Smooth muscle cell (in vitro differentiated cells): ENCODE measurements around the gene RADIL. TPM values are rescaled to one million over a fixed set of nuclear protein-coding genes. Genes with fewer than 3 reads are reported as not detected.

Source experiments
- DNase-seq: peaks from one replicate; lab custom pipeline; 2025; ENCODE audit not compliant: unreplicated experiment; lab: John Stamatoyannopoulos, UW
- H2AFZ ChIP-seq: fragments of 200-600 bp; sonication (generic); 2 replicates; pipeline ENCODE4 v1.6.0; 2016; ENCODE audit warnings: antibody characterized with exemption, low read depth, mild to moderate bottlenecking
- H3F3A ChIP-seq: fragments of 200-600 bp; sonication (generic); 2 replicates; pipeline ENCODE4 v1.6.0; 2017; ENCODE audit warnings: antibody characterized with exemption, low read depth
- H3K27ac ChIP-seq: fragments of 200-600 bp; sonication (generic); 2 replicates; pipeline ENCODE4 v1.5.1; 2016; ENCODE audit warnings: low read depth, mild to moderate bottlenecking
- H3K27me3 ChIP-seq: fragments of 200-600 bp; sonication (generic); 2 replicates; pipeline ENCODE4 v1.6.1; 2016; ENCODE audit warnings: low read depth, mild to moderate bottlenecking
- H3K36me3 ChIP-seq: fragments of 200-600 bp; sonication (generic); 2 replicates; pipeline ENCODE4 v1.5.1; 2016; ENCODE audit warnings: low read depth
- H3K4me1 ChIP-seq: fragments of 200-600 bp; sonication (generic); 2 replicates; pipeline ENCODE4 v1.5.1; 2016; ENCODE audit warnings: low read depth
- H3K4me2 ChIP-seq: fragments of 200-600 bp; sonication (generic); 2 replicates; pipeline ENCODE4 v1.6.0; 2016; ENCODE audit warnings: mild to moderate bottlenecking
- H3K4me3 ChIP-seq: fragments of 200-600 bp; sonication (generic); 2 replicates; pipeline ENCODE4 v1.5.1; 2016; ENCODE audit warnings: mild to moderate bottlenecking
- H3K79me2 ChIP-seq: fragments of 200-600 bp; sonication (generic); 2 replicates; pipeline ENCODE4 v1.6.0; 2016; ENCODE audit warnings: low read depth, mild to moderate bottlenecking
- H3K9ac ChIP-seq: fragments of 200-600 bp; sonication (generic); 2 replicates; pipeline ENCODE4 v1.6.0; 2016; ENCODE audit warnings: low read depth
- H3K9me3 ChIP-seq: fragments of 200-600 bp; sonication (generic); replicated peaks from 2 replicates; pipeline ENCODE4 v1.5.1; 2016; ENCODE audit warnings: low read depth
- H4K20me1 ChIP-seq: fragments of 200-600 bp; sonication (generic); 2 replicates; pipeline ENCODE4 v1.6.0; 2016; ENCODE audit warnings: low read depth
- CTCF ChIP-seq: fragments of 200-600 bp; sonication (generic); IDR thresholded peaks from 2 replicates; pipeline ENCODE4 v1.5.1; 2017; ENCODE audit warnings: borderline replicate concordance, mild to moderate bottlenecking, antibody characterized with exemption; ENCODE audit not compliant: insufficient read depth, poor library complexity, severe bottlenecking
- WGBS: methylation state at CpG from one replicate; pipeline ENCODE4 v1.1.7; 2016; ENCODE audit warnings: low lambda C conversion rate; 5-methylcytosine and 5-hydroxymethylcytosine counted together
- polyA plus RNA-seq: library from polyadenylated mRNA; unstranded; fragments of >200 nt; fragmentation: Nextera tagmentation; extraction: Ambion mirVana; gene quantifications from 2 replicates; pipeline ENCODE4 v1.2.1, GENCODE V29; 2016
- total RNA-seq: library from RNA; depleted of rRNA; stranded (reverse); fragments of >200 nt; gene quantifications from 2 replicates; pipeline ENCODE4 v1.2.3, GENCODE V29; 2014

Gene RADIL
- total and polyA plus RNA-seq, 2 experiments from 2014 or later, result 4.7 to 10.7 TPM

GRCh38 chr7:4785371-4785770 is 98.1 kb downstream of the RADIL start:
- no peaks in the 10 kb centered on the region for H3F3A ChIP-seq
- WGBS, result 98% methylated on average over 20 of the region's 20 CpGs
- H3K9me3 ChIP-seq, result no peaks in the 10 kb centered on the region
- H3K27me3 ChIP-seq, result no peaks in the 10 kb centered on the region
- no peak overlapping the region for H3K27ac ChIP-seq
- H3K4me3 ChIP-seq, result no peak overlapping the region
- no peak for DNase-seq
- no peak for TF ChIP-seq CTCF
- H3K36me3 ChIP-seq, result no peaks in the 10 kb centered on the region
- H4K20me1 ChIP-seq, result peaks cover 18% of the 10 kb centered on the region
- H3K79me2 ChIP-seq, result peaks cover 3% of the 10 kb centered on the region
- H3K4me1 ChIP-seq, result no peaks in the 10 kb centered on the region
- H3K9ac ChIP-seq, result no peak overlapping the region
- H3K4me2 ChIP-seq, result no peak overlapping the region
- no peak overlapping the region for H2AFZ ChIP-seq

- DNase-seq, result no peak
- Histone ChIP-seq H3K9ac (no peak overlapping the region), H3K4me2 (no peak overlapping the region), H3K9me3 (no peaks in the 10 kb centered on the region), H3K27ac (no peak overlapping the region), H3F3A (no peaks in the 10 kb centered on the region), H3K4me3 (no peak overlapping the region), H3K27me3 (no peaks in the 10 kb centered on the region), H2AFZ (no peak overlapping the region), H3K4me1 (no peaks in the 10 kb centered on the region), H3K79me2 (peaks cover 7% of the 10 kb centered on the region), H3K36me3 (no peaks in the 10 kb centered on the region), H4K20me1 (peaks cover 23% of the 10 kb centered on the region)
- WGBS, result 98% methylated on average over 19 of the region's 19 CpGs
- TF ChIP-seq CTCF, result no peak
Measured at GRCh38 chr7:4784799-4785198, 98.7 kb downstream of the RADIL start.

GRCh38 chr7:4783762-4784351 is 99.7 kb downstream of the RADIL start:
- 96% methylated on average over 39 of the region's 40 CpGs for WGBS
- H3K9me3 ChIP-seq, result no peaks in the 10 kb centered on the region
- no peak overlapping the region for H3K4me3 ChIP-seq
- no peaks in the 10 kb centered on the region for H3F3A ChIP-seq
- H3K27me3 ChIP-seq, result no peaks in the 10 kb centered on the region
- peaks cover 16% of the 10 kb centered on the region for H3K79me2 ChIP-seq
- no peaks in the 10 kb centered on the region for H3K4me1 ChIP-seq
- TF ChIP-seq CTCF, result no peak
- DNase-seq, result no peak
- no peak overlapping the region for H3K9ac ChIP-seq
- peaks cover 28% of the 10 kb centered on the region for H4K20me1 ChIP-seq
- H2AFZ ChIP-seq, result no peak overlapping the region
- H3K36me3 ChIP-seq, result no peaks in the 10 kb centered on the region
- no peak overlapping the region for H3K4me2 ChIP-seq
- no peak overlapping the region for H3K27ac ChIP-seq

- Histone ChIP-seq H3K9me3 (no peaks in the 10 kb centered on the region), H4K20me1 (peaks cover 30% of the 10 kb centered on the region), H2AFZ (no peak overlapping the region), H3K4me3 (no peak overlapping the region), H3K9ac (no peak overlapping the region), H3K27me3 (no peaks in the 10 kb centered on the region), H3K4me1 (no peaks in the 10 kb centered on the region), H3K36me3 (no peaks in the 10 kb centered on the region), H3K27ac (no peak overlapping the region), H3K4me2 (no peak overlapping the region), H3F3A (no peaks in the 10 kb centered on the region), H3K79me2 (peaks cover 21% of the 10 kb centered on the region)
- no peak for TF ChIP-seq CTCF
- 89% methylated on average over 6 of the region's 16 CpGs for WGBS
- DNase-seq, result no peak
Measured at GRCh38 chr7:4783292-4783652, 100.2 kb downstream of the RADIL start.
